ENCODE data around the gene MOB2.

The MOB2 gene

DNA sequence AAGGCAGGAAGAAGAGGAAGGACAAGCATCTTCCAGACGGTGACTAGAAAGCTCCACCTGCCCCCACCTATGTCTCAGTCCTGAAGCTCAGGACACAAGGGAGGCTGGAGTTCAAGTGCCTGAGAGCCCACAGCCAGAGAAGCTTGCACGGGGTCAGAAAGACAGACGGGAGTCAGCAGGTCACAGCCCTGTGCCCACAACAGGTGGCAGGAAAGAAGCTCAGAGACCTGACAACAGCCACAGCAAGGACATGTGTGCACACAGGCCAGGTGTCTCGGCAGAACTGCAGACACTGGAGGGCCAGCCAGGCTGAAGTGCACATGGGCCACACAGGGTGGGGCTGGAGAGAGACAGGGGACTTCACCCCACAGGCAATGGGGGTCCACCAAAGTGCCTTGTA lies 37.2 kb upstream of the MOB2 start (continued):
- TF ChIP-seq, protein P1, sequence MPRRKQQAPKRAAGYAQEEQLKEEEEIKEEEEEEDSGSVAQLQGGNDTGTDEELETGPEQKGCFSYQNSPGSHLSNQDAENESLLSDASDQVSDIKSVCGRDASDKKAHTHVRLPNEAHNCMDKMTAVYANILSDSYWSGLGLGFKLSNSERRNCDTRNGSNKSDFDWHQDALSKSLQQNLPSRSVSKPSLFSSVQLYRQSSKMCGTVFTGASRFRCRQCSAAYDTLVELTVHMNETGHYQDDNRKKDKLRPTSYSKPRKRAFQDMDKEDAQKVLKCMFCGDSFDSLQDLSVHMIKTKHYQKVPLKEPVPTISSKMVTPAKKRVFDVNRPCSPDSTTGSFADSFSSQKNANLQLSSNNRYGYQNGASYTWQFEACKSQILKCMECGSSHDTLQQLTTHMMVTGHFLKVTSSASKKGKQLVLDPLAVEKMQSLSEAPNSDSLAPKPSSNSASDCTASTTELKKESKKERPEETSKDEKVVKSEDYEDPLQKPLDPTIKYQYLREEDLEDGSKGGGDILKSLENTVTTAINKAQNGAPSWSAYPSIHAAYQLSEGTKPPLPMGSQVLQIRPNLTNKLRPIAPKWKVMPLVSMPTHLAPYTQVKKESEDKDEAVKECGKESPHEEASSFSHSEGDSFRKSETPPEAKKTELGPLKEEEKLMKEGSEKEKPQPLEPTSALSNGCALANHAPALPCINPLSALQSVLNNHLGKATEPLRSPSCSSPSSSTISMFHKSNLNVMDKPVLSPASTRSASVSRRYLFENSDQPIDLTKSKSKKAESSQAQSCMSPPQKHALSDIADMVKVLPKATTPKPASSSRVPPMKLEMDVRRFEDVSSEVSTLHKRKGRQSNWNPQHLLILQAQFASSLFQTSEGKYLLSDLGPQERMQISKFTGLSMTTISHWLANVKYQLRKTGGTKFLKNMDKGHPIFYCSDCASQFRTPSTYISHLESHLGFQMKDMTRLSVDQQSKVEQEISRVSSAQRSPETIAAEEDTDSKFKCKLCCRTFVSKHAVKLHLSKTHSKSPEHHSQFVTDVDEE (CRISPR knock-in tag; IDR thresholded peaks at IDR 0.05) = no peak
- no peak for TF ChIP-seq SNAI2 (CRISPR knock-in tag; IDR thresholded peaks at IDR 0.05)
- TF ChIP-seq ISL1 (CRISPR knock-in tag; IDR thresholded peaks at IDR 0.05) = no peak
- no peak for TF ChIP-seq ARNTL (CRISPR knock-in tag; IDR thresholded peaks at IDR 0.05; ENCODE audit: borderline replicate concordance, low read depth)
- no peak for TF ChIP-seq ESRRG (CRISPR knock-in tag; IDR thresholded peaks at IDR 0.05)
- no peak for TF ChIP-seq ZNF8 (CRISPR knock-in tag; IDR thresholded peaks at IDR 0.05)
- no peak for TF ChIP-seq ZFP3 (CRISPR knock-in tag; IDR thresholded peaks at IDR 0.05)
- no peak for TF ChIP-seq CSDC2 (CRISPR knock-in tag; IDR thresholded peaks at IDR 0.05)
- TF ChIP-seq, protein P2, sequence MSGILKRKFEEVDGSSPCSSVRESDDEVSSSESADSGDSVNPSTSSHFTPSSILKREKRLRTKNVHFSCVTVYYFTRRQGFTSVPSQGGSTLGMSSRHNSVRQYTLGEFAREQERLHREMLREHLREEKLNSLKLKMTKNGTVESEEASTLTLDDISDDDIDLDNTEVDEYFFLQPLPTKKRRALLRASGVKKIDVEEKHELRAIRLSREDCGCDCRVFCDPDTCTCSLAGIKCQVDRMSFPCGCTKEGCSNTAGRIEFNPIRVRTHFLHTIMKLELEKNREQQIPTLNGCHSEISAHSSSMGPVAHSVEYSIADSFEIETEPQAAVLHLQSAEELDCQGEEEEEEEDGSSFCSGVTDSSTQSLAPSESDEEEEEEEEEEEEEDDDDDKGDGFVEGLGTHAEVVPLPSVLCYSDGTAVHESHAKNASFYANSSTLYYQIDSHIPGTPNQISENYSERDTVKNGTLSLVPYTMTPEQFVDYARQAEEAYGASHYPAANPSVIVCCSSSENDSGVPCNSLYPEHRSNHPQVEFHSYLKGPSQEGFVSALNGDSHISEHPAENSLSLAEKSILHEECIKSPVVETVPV (CRISPR knock-in tag; IDR thresholded peaks at IDR 0.05) = no peak
- no peak for TF ChIP-seq ZNF565 (CRISPR knock-in tag; conservative IDR thresholded peaks at IDR 0.05; ENCODE audit: low read depth)

DNA sequence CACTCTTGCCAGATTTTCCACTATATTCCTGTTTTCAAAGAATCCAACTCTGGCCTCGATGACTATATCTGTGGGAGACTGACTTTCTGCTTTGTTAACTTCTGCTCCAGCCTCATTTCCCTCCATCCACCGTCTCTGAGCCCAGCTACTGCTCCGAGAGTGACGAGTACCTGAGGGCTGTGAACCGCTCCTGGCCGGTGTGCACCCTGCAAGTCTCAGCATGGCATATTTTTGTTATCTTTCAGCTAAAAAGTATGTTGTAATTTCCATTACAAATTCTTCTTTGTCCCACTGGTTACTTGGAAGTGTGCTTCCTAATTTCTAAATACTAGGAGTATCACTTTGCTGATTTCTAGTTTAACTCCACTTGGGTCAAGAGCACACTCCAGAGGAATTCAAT lies 36.5 kb upstream of the MOB2 start:
- TF ChIP-seq ZNF565 (CRISPR knock-in tag; conservative IDR thresholded peaks at IDR 0.05; ENCODE audit: low read depth) (no peak), ZC3H10 (CRISPR knock-in tag; IDR thresholded peaks at IDR 0.05) (no peak), ZFP3 (CRISPR knock-in tag; IDR thresholded peaks at IDR 0.05) (no peak), ISL1 (CRISPR knock-in tag; IDR thresholded peaks at IDR 0.05) (no peak), RARB (CRISPR knock-in tag; IDR thresholded peaks at IDR 0.05) (no peak), TCF4 (CRISPR knock-in tag; IDR thresholded peaks at IDR 0.05; ENCODE audit: borderline replicate concordance) (no peak), SNAI2 (CRISPR knock-in tag; IDR thresholded peaks at IDR 0.05) (no peak), PPARA (CRISPR knock-in tag; IDR thresholded peaks at IDR 0.05; ENCODE audit: borderline replicate concordance) (no peak), OSR1 (CRISPR knock-in tag; IDR thresholded peaks at IDR 0.05) (no peak)
- TF ChIP-seq, protein P3, sequence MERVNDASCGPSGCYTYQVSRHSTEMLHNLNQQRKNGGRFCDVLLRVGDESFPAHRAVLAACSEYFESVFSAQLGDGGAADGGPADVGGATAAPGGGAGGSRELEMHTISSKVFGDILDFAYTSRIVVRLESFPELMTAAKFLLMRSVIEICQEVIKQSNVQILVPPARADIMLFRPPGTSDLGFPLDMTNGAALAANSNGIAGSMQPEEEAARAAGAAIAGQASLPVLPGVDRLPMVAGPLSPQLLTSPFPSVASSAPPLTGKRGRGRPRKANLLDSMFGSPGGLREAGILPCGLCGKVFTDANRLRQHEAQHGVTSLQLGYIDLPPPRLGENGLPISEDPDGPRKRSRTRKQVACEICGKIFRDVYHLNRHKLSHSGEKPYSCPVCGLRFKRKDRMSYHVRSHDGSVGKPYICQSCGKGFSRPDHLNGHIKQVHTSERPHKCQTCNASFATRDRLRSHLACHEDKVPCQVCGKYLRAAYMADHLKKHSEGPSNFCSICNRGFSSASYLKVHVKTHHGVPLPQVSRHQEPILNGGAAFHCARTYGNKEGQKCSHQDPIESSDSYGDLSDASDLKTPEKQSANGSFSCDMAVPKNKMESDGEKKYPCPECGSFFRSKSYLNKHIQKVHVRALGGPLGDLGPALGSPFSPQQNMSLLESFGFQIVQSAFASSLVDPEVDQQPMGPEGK (CRISPR knock-in tag; IDR thresholded peaks at IDR 0.05; ENCODE audit: borderline replicate concordance) = no peak
- no peak for ATAC-seq

DNA sequence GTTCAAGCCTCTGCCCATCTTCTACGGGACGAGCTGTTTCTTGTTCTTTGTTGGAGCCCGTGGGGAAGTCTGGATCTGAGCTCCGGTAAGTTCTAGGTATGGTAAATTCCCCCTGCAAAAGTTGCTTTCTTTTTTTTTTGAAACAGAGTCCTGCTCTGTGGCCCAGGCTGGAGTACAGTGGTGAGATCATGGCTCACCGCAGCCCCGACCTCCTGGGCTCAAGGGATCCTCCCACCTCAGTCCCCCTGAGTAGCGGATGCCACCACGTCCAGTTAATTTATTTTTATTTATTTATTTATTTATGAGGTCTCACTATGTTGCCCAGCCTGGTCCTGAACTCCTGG lies 35.5 kb upstream of the MOB2 start:
- TF ChIP-seq ARNTL (CRISPR knock-in tag; IDR thresholded peaks at IDR 0.05; ENCODE audit: borderline replicate concordance, low read depth) (no peak), CSDC2 (CRISPR knock-in tag; IDR thresholded peaks at IDR 0.05) (no peak), ISL1 (CRISPR knock-in tag; IDR thresholded peaks at IDR 0.05) (no peak)
- TF ChIP-seq, protein P4, sequence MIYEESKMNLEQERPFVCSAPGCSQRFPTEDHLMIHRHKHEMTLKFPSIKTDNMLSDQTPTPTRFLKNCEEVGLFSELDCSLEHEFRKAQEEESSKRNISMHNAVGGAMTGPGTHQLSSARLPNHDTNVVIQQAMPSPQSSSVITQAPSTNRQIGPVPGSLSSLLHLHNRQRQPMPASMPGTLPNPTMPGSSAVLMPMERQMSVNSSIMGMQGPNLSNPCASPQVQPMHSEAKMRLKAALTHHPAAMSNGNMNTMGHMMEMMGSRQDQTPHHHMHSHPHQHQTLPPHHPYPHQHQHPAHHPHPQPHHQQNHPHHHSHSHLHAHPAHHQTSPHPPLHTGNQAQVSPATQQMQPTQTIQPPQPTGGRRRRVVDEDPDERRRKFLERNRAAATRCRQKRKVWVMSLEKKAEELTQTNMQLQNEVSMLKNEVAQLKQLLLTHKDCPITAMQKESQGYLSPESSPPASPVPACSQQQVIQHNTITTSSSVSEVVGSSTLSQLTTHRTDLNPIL (CRISPR knock-in tag; IDR thresholded peaks at IDR 0.05; ENCODE audit: low read depth) = no peak
- no peak for ATAC-seq

DNA sequence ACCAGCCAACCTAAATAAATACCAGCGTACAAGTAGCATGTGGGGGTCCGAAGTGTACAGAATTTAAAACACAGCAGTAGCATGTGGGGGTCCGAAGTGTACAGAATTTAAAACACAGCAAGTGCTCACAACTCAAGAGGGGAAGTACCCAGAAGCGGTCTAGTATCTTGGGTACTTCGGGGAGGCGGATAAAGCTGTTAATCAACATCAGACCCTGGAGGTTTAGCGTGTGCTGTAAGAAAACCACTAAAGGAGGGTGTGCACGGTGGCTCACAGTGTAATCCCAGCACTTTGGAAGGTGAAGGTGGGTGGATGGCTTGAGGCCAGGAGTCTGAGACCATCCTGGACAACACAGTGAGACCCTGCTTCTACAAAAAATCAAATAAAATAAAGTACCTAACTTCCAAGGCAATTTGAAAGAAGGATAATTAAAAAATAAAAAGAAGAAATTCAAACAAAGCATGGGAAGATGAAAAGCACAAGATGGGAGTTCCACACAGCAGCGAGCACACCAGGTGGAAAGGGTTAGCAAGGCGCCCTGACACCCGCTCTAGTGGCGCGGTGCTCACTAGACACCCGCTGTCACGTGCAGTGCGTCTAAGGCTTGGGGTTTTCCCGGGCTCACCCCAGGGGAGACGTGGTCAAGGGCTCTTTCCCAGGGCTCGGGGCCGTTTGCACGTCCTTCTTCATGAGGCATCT lies 35.0 kb upstream of the MOB2 start:
- no peak for ATAC-seq
- TF ChIP-seq ZFP30 (CRISPR knock-in tag; IDR thresholded peaks at IDR 0.05) (no peak), SNAI2 (CRISPR knock-in tag; IDR thresholded peaks at IDR 0.05) (no peak), GLIS3 (CRISPR knock-in tag; IDR thresholded peaks at IDR 0.05) (no peak), CSDC2 (CRISPR knock-in tag; IDR thresholded peaks at IDR 0.05) (no peak), RARB (CRISPR knock-in tag; IDR thresholded peaks at IDR 0.05) (no peak), ARNTL (CRISPR knock-in tag; IDR thresholded peaks at IDR 0.05; ENCODE audit: borderline replicate concordance, low read depth) (no peak), ZNF8 (CRISPR knock-in tag; IDR thresholded peaks at IDR 0.05) (no peak), ZNF70 (CRISPR knock-in tag; IDR thresholded peaks at IDR 0.05) (no peak), ISL1 (CRISPR knock-in tag; IDR thresholded peaks at IDR 0.05) (no peak), ZNF565 (CRISPR knock-in tag; conservative IDR thresholded peaks at IDR 0.05; ENCODE audit: low read depth) (no peak)
- TF ChIP-seq, protein P5, sequence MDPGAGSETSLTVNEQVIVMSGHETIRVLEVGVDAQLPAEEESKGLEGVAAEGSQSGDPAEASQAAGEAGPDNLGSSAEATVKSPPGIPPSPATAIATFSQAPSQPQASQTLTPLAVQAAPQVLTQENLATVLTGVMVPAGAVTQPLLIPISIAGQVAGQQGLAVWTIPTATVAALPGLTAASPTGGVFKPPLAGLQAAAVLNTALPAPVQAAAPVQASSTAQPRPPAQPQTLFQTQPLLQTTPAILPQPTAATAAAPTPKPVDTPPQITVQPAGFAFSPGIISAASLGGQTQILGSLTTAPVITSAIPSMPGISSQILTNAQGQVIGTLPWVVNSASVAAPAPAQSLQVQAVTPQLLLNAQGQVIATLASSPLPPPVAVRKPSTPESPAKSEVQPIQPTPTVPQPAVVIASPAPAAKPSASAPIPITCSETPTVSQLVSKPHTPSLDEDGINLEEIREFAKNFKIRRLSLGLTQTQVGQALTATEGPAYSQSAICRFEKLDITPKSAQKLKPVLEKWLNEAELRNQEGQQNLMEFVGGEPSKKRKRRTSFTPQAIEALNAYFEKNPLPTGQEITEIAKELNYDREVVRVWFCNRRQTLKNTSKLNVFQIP (CRISPR knock-in tag; IDR thresholded peaks at IDR 0.05; ENCODE audit: borderline replicate concordance, low read depth) = no peak
- TF ChIP-seq, protein P2 (CRISPR knock-in tag; IDR thresholded peaks at IDR 0.05) = no peak
- TF ChIP-seq, protein P4 (CRISPR knock-in tag; IDR thresholded peaks at IDR 0.05; ENCODE audit: low read depth) = no peak
